Right lobe of liver (tissue), 6 donors: ENCODE data around the gene MCF2L2. TPM values are rescaled to one million over a fixed set of nuclear protein-coding genes. Genes with fewer than 3 reads are reported as not detected.

Source experiments
- ATAC-seq, 4 donors: fragments of 200-7000 bp; cut with Tn5 transposase; one replicate each; pipeline ENCODE4 v1.9.1; 2020; ENCODE audit warnings: mild to moderate bottlenecking in 4 of 4, moderate library complexity in 4 of 4
- DNase-seq, 3 donors: peaks; one replicate each; pipeline ENCODE4 v3.0.0-alpha.2; 2020
- H3K27ac ChIP-seq, 3 donors: fragments of 200-600 bp; one replicate each; pipeline ENCODE4 v1.8.0; 2022
- H3K27me3 ChIP-seq, 2 donors: fragments of 200-600 bp; one replicate each; pipeline ENCODE4 v1.8.0; 2022
- H3K36me3 ChIP-seq, 4 donors: fragments of 200-600 bp; sonication (generic) in 1 of 4; one replicate each; pipeline versions ENCODE4 v1.5.1 to v1.8.0; 2017 to 2022; ENCODE audit warnings: control low read depth in 1 of 4
- H3K4me1 ChIP-seq, 4 donors: fragments of 200-600 bp; sonication (generic) in 1 of 4; one replicate each; pipeline versions ENCODE4 v1.5.1 to v1.8.0; 2017 to 2022; ENCODE audit warnings: control low read depth in 1 of 4
- H3K4me3 ChIP-seq, 3 donors: fragments of 200-600 bp; one replicate each; pipeline ENCODE4 v1.8.0; 2022
- H3K9me3 ChIP-seq, 4 donors: fragments of 200-600 bp; sonication (generic) in 1 of 4; one replicate each; pipeline versions ENCODE4 v1.5.1 to v1.8.0; 2017 to 2022; ENCODE audit warnings: control low read depth in 1 of 4
- POLR2A ChIP-seq: fragments of 450-650 bp; IDR thresholded peaks from one replicate; pipeline ENCODE4 v1.6.1; 2017; ENCODE audit warnings: antibody characterized with exemption, mild to moderate bottlenecking
- WGBS: methylation state at CpG from one replicate; pipeline ENCODE4 v1.1.6; 2018; ENCODE audit warnings: low coverage, low lambda C conversion rate; ENCODE audit not compliant: insufficient coverage; ENCODE audit errors: missing lambda C conversion rate; 5-methylcytosine and 5-hydroxymethylcytosine counted together
- intact Hi-C, 2 donors: fragments of 100-400 bp; cut with DNase I; formaldehyde crosslinking; loops; one replicate each; pipeline versions ENCODE4 v1.11.2 to v1.14.1; 2022
- total RNA-seq, 6 experiments: library from RNA; depleted of rRNA in 2 of 6; stranded (reverse); fragments of >200 nt in 2 of 6; fragmentation: NEBNext Ultra II Directional in 3 of 6; extraction: Animal tissue kit (Norgen Biotek cat#: 25700) in 3 of 6; gene quantifications; one replicate each; pipeline versions ENCODE4 v1.1.0 to v1.2.4, GENCODE V29; 2016 to 2023
- TF ChIP-seq, protein P1 (sequence below), 4 donors: fragments of 200-600 bp in 3 of 4; fragments of 450-650 bp in 1 of 4; IDR thresholded peaks; one replicate each; pipeline versions ENCODE4 v1.5.1 to v1.8.0; 2016 to 2022; ENCODE audit warnings: antibody characterized with exemption in 4 of 4, mild to moderate bottlenecking in 2 of 4
- donor health status: DM: no; HTN: yes; CAD: no.
- donor health status: DM: no; HTN: no; CAD: no.
- donor health status: DM: no; HTN: no; CAD: no.
- donor health status: DM: no; HTN: yes; CAD: no.
- donor health status: DM: no; HTN: yes; CAD: no.

MCF2L2 gene
- total RNA-seq, 6 experiments from 2014 or later, result 0.07 to 0.19 (median 0.17) TPM; not detected in 1

DNA sequence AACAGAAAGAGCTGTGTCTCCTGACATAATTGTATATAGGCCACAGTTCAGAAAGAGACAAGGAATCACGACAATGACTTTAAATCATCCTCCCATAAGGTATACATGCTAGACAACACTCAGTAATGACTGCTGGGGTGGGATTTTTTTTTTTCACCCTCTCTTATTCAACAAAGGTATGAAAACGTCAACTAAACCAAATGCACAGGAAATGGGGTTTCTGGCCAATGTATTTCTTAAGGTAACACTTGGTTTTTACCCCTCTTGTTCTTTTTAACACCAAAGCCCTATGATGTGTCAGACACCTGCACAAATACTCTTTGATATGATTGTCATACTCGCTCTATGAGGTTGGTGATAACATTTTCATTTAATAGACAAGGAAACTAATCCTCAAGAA lies 78.3 kb downstream of the MCF2L2 start:
- ATAC-seq (no peak), DNase-seq (no peak)
- intact Hi-C loops, result no loop called here
- H3K4me3 ChIP-seq, result no peak overlapping the region
- WGBS, result 62% methylated on average over 3 of the region's 3 CpGs
- TF ChIP-seq POLR2A, result no peak
- TF ChIP-seq, protein P1, sequence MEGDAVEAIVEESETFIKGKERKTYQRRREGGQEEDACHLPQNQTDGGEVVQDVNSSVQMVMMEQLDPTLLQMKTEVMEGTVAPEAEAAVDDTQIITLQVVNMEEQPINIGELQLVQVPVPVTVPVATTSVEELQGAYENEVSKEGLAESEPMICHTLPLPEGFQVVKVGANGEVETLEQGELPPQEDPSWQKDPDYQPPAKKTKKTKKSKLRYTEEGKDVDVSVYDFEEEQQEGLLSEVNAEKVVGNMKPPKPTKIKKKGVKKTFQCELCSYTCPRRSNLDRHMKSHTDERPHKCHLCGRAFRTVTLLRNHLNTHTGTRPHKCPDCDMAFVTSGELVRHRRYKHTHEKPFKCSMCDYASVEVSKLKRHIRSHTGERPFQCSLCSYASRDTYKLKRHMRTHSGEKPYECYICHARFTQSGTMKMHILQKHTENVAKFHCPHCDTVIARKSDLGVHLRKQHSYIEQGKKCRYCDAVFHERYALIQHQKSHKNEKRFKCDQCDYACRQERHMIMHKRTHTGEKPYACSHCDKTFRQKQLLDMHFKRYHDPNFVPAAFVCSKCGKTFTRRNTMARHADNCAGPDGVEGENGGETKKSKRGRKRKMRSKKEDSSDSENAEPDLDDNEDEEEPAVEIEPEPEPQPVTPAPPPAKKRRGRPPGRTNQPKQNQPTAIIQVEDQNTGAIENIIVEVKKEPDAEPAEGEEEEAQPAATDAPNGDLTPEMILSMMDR (IDR thresholded peaks at IDR 0.05), result no peak
- no peak overlapping the region for H3K27ac ChIP-seq
- H3K9me3 ChIP-seq, result no peaks in the 10 kb centered on the region
- H3K4me1 ChIP-seq, result no peaks in the 10 kb centered on the region
- no peaks in the 10 kb centered on the region for H3K27me3 ChIP-seq
- no peaks in the 10 kb centered on the region for H3K36me3 ChIP-seq

DNA sequence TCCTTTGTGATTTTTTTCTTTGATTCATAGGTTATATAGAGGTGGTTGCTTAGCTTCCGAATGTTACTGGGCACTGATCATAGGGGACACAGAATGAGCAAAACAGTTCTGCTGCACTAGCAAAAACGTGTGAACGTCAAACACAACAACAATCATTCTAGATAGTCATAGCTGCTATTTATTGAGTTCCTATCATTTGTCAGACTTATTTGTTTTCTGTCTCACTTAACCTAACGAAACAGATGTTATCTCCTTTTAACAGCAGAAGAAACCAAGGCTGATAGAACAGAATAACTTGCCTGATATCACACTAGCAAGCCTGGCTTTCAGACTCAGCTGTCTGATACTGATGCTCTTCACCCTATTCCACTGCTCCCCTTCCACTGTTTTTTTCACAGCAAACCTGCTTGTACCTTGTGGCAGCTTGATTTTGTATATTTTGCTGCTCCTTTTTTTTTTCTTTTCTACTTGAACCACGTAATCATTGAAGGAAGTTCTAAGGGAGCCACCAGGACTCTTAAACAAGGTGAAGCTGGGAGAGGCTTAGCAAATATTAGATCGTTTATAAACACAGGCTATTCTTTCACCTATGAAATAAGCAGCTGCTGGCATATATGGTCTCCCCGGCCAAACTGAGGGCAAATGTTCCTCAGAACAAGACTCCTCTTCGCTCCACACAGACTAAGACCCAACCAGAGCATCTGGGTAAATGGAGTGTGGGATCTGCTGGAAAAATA lies 78.8 kb downstream of the MCF2L2 start:
- no peak for DNase-seq
- intact Hi-C loops, result no loop called here
- no peak for ATAC-seq
- Histone ChIP-seq H3K4me3 (no peak overlapping the region), H3K27me3 (no peaks in the 10 kb centered on the region), H3K9me3 (no peaks in the 10 kb centered on the region), H3K4me1 (no peaks in the 10 kb centered on the region), H3K27ac (no peak overlapping the region), H3K36me3 (no peaks in the 10 kb centered on the region)
- TF ChIP-seq, protein P1 (IDR thresholded peaks at IDR 0.05), result no peak
- no peak for TF ChIP-seq POLR2A
- WGBS, result 56% methylated on average over 8 of the region's 8 CpGs

DNA sequence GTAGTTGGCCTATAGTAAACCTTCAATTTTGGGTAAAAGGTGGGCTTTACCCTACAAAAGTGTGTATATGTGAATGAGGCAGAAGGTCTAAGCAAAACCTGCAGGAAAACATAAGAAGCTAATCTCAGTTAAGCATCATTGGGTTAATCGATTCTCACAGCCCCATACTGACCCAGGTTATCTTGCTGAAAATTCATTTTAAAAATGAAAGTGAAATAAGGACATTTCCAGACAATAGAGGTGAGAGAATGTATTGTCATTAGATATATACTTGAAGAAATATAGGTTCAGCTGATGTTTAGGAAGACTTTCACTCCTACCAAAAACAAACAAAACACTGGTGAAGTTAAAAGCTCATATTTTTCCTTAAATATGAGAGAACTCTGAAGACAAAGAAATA lies 85.6 kb downstream of the MCF2L2 start:
- no peak for DNase-seq
- intact Hi-C loops, result no loop called here
- ATAC-seq, result no peak

DNA sequence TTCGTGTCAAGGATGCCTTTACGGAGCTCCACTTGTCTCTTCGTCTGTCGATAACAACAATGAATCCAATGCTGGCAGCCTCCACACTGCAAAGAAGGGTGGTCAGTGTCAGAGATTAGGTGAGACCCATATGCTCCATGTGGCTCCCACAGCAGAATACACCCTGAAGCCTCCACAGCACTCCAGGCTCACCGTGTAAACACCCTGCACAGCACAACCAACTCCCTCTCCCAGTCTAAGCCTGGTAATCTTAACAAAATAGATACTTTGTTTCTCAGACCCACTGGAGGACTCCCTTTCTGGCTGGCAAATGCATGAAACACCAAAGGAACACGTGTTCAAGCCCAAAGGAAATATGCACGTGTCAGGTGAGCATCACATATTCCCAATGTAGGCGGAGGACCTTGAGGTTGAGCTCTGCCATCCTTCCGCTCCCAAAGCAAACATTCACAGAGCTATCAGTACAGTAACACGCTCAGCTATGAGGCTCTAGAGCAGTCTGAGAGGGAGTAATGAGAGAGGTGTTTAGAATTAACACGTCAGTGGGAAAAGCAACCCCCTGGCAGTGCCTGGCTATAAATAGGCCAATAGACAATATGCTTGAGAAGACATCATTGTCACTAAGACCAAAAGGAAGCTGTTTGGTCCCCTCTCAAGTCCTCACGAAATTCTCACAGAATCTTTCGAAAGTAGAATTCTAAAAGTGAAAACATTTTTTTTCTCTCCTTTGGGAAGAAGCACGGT lies 86.7 kb downstream of the MCF2L2 start:
- H3K27me3 ChIP-seq, result no peaks in the 10 kb centered on the region
- ATAC-seq (no peak), DNase-seq (no peak)
- no peaks in the 10 kb centered on the region for H3K9me3 ChIP-seq
- intact Hi-C loops, result no loop called here
- TF ChIP-seq, protein P1 (IDR thresholded peaks at IDR 0.05), result no peak
- TF ChIP-seq POLR2A, result no peak
- no peak overlapping the region for H3K4me3 ChIP-seq
- no peaks in the 10 kb centered on the region for H3K36me3 ChIP-seq
- 73% methylated on average over 14 of the region's 14 CpGs for WGBS
- no peak overlapping the region for H3K27ac ChIP-seq
- H3K4me1 ChIP-seq, result no peaks in the 10 kb centered on the region

More for the DNA sequence above, 85.6 kb downstream of the MCF2L2 start:
- no peaks in the 10 kb centered on the region for H3K36me3 ChIP-seq
- WGBS, result 71% methylated on average over 1 of the region's 1 CpG
- H3K27me3 ChIP-seq, result no peaks in the 10 kb centered on the region
- H3K9me3 ChIP-seq, result no peaks in the 10 kb centered on the region
- TF ChIP-seq, protein P1 (IDR thresholded peaks at IDR 0.05), result no peak
- TF ChIP-seq POLR2A, result no peak
- no peak overlapping the region for H3K27ac ChIP-seq
- no peak overlapping the region for H3K4me3 ChIP-seq
- H3K4me1 ChIP-seq, result no peaks in the 10 kb centered on the region
